GM21786 (cell line): ENCODE results near the gene SLC8B1.

Experiments used
- ATAC-seq: cut with Tn5 transposase; IDR thresholded peaks from one replicate; pipeline ENCODE4 v1.9.1; 2021; ENCODE audit not compliant: unreplicated experiment

Gene SLC8B1

DNA sequence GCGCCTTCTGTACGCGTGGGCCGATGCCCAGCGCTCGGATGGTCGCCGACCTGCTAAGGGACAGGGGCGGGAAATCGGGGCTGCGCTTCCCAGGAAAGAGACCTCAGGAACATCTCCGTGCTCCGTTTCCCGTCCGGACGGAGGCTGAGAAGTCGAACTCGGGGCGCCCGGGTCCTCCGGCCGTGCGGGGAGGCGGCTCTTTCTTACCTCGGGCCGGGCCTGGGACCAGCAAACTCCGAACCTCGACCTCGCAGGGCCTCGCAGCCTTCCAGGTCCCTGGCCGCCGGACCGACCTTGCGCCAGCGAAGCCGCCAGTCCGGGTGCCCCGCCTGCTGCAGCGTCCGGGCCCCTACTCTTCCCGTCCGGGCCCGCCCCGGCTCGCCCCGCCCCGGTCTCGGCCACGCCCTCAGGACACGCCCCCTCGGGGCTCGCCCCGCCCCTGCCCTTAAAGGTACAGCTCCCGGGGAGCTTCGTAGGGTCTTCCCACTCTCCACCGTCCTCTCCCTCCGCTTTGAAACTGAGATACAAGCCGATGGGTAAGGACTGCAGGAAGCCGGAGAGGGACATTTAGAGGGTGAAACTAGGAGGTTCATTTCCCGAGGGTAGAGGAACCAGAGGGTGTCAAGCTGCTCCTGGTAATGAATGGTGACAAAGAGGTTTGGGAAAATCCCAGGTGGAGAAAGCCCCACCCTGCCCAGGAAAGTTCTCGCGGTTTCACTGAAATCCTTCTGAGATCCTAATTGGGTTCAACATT, at the start of gene SLC8B1:
Gene SLC8B1 (minus strand): TSS at position 324 of the 754 bp plus-strand sequence. CDS start 2,231 bp downstream, outside the sequence.
- peak; percentile 90 for ATAC-seq

DNA sequence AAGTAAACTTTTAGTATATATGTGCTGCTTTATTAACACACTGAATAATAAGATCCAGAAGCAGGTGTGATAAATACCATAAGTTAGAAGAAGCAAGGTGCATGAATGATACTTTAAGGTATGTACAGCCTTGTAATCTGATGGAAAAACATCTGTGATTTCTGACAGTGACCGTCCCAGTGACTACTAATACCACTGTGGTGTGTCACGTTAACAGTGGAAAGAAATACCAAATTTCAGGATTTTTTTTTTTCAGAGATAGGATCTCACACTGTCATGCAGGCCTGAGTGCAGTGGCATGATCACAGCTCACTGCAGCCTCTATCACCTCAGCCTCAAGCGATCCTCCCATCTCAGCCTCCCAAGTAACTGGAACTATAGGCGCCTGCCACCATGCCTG, 47.3 kb upstream of the SLC8B1 start:
- no peak for ATAC-seq

- ATAC-seq, result no peak
Observed at GRCh38 chr12:113381220-113381619, 46.3 kb upstream of the SLC8B1 start.

GRCh38 chr12:113378291-113378690, 43.4 kb upstream of the SLC8B1 start:
- ATAC-seq, result no peak

GRCh38 chr12:113374823-113375428, 40.0 kb upstream of the SLC8B1 start:
- no peak for ATAC-seq

DNA sequence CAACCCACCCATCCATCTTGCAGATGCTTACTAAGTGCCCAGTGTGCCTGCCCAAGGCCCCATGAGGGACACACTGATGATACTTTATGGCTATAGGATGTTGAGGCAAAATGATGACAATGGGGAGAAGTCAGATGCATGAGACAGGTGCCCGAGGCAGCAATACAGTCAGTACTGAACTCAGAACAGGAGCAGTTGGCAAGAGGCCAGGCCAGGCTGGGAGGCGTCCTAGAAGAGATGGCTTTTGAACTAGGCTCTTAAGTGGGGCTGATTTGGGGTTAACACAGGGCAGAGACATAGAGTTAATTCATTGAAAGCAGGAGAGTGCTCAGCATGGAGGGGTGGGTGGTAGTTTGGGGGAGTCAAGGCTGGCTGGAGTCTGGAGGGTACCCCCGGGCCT, 39.1 kb upstream of the SLC8B1 start:
- ATAC-seq, result no peak

- ATAC-seq, result no peak
Observed at GRCh38 chr12:113373440-113373839, 38.5 kb upstream of the SLC8B1 start.

DNA sequence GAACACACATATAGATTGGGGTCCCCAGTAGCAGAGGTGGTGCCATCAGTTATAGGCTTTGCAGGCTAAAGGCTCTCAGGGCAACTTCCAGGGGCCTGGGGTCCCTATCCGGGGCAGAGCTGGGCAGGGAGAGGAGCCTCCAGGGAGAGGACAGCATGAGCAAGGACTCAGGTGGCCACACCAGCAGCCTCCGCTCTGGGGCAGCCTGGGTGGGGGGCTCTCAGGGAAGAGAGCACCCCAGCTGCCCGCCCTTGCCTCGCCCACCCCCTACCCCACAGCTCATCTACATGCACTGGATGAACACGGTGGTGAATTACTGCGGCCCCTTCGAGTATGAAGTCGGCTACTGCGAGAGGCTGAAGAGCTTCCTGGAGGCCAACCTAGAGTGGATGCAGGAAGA, 37.5 kb upstream of the SLC8B1 start:
- ATAC-seq, result no peak

- ATAC-seq, result no peak
Observed at GRCh38 chr12:113371808-113372207, 36.9 kb upstream of the SLC8B1 start.

- no peak for ATAC-seq
Observed at GRCh38 chr12:113370923-113371682, 36.2 kb upstream of the SLC8B1 start.

GRCh38 chr12:113369391-113369985, 34.6 kb upstream of the SLC8B1 start:
- no peak for ATAC-seq

- no peak for ATAC-seq
Observed at GRCh38 chr12:113368331-113368730, 33.4 kb upstream of the SLC8B1 start.

DNA sequence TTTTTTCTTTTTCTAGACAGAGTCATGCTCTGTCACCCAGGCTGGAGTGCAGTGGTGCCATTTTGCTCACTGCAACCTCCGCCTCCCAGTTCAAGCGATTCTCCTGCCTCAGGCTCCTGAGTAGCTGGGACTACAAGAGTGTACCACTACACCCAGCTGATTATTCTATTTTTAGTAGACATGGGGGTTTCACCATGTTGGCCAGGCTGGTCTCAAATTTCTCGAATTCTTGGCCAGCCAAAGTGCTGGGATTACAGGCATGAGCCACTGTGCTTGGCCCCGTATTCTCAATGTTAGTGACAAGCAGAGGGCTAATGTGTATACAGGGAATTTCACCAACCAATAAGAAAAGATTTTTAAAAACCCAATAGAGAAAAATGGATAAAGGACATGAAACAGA, 31.9 kb upstream of the SLC8B1 start:
- no peak for ATAC-seq

DNA sequence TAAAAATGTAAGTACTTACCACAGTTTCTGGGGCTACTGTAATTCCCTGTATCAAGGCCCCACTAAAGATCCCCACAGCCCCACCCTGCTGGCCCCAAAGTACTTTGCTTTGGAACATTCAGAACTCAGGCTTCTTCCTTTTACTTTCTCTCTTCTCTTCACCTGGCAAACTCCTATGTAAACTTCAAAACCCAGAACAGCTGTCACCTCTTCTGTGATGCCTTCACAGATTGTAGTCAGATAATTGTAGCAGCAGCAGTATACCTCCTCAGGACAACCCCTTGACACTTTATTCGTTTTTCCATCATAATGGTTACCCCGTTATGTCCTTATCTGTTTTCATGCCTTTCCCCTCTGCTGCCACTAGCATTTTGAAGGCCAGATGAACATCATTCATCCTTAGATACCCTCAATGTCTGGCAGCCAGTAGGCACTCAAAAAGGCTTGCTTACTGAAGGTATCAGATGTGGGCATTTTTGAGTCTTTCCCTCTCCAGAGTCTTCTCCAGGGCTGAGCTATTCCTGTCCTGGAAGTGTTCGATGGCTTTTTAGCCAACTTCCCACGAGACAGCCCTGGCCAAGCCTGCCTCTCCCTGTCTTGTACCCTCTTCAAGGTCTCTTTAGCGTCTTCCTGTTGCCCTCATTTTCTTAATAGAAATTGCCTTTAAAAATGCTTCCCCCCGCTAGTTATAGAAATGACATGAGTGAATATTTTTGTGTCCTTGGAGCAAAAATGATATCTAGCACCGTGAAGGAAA, 30.9 kb upstream of the SLC8B1 start:
- ATAC-seq, result no peak

DNA sequence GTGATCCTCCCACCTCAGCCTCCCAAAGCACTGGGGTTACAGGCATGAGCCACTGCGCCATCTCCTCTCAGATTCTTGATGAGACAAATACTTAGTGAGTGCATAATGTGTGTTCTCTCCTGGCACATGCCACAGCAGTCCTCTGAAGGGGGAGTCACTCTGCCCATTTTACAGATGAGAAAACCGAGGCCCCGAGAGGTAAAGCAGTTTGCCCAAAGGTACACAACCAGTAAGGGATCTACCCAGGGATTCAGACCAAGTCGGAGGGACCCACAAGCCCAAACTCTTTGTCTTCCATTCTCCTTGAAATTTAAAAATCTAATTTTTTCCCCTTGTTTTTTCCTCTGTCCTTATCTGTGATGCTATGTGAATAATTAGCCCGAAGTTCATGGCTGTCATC, 29.8 kb upstream of the SLC8B1 start:
- ATAC-seq, result no peak

DNA sequence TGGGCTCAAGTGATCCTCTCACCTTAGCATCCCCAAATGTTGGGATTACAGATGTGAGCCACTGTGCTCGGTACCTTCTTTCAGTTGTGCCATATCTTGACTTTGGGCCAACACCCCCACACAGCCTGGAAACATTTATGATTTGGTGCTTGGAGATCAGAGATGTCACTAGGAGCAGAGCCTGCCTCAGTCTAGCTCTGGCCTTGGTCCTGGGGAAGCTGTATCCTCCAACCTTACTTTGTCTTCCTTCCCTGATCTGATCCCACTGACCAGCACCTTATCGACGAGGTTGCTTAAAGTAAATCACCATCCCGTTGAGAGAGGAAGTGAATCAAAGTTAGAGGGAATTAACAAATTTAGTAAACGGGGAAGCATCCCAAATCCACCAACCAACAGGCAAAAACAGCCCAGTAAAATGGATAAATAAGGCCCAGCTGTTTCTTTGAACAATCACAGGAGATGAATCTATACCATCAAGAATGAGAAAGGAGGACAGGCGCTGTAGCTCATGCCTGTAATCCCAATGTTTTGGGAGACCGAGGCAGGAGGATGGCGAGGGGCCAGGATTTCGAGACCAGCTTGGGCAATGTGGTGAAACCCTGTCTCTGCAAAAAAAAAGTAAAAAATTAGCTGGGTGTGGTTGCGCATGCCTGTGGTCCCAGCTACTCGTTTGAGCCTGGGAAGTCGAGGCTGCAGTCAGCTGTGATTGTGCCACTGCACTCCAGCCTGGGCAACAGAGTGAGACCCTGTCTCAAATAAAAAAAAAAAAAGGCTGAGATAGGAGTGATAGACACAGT, 26.9 kb upstream of the SLC8B1 start:
- ATAC-seq, result no peak

- no peak for ATAC-seq
Observed at GRCh38 chr12:113359939-113360748, 25.2 kb upstream of the SLC8B1 start.

DNA sequence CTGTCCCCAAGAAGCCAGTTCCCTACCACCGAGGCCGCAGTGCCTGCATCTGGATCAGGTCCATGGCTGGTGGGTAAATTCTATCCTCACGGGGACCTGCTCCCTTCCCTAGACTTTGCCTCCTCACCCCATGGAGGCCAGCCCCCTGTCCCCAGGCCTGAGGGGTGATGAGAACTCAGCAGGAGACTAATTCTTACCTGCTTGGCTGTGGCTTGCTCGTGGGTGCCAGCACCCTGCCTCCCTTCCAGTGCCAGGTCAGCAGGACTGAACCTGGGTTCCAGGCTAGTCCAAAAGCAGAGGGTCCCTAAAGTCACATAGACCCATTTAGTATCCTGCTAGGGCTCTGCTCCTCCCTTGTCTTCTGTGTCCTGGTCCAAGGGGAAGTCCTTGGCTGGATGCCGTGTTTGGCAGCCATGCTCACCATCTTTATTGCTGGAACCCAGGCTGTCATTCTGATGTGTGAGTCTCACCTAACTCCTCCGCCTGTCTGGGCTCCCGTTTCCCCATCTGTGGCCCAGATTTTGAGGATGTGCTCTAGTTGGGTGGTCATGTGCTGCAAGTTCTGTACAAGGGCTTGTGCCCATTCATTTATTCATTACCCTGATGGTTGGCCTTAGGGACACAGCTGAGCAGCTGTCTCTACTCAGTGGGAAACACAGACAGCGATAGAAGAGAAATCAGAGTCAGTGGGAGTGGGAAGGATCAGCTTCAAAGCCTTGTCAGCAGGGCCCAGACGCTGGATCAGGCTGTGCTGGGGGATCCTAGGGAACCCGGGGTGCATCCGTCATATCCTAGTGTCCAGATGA, 24.4 kb upstream of the SLC8B1 start:
- no peak for ATAC-seq
